ENCODE data around the gene PRMT5.

Gene PRMT5

DNA sequence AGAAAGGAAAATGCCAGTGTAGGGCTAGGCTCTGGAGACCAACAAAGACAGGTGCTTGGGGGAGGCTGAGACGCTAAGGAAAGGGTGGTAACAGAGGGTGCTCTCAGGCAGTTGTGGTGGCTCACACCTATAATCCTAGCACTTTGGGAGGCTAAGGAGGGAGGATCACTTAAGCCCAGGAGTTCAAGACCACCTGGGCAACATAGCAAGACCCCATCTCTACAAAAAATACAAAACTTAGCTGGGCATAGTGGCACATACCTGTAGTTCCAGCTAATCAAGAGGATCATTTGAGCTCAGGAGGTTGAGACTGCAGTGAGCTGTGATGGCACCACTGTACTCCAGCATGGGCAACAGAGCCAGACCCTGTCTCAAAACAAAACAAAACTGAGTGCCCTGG, 33.8 kb downstream of the PRMT5 start:
- no peak overlapping the region for H3K27ac ChIP-seq (ENCODE audit: low read length)
- no peaks in the 10 kb centered on the region for H3K27me3 ChIP-seq (ENCODE audit: low read depth, low read length)
- H3K4me1 ChIP-seq (ENCODE audit: control insufficient read depth in 1 of 2, insufficient read depth in 2 of 2, low read length in 2 of 2) = peaks cover 0 to 5% of the 10 kb centered on the region in 2 donors
- no peaks in the 10 kb centered on the region for H3K9me3 ChIP-seq (ENCODE audit: control insufficient read depth in 1 of 2, low read length in 2 of 2)
- H3K4me3 ChIP-seq (ENCODE audit: low read depth in 1 of 2, low read length in 2 of 2) = no peak overlapping the region
- peaks cover 0 to 4% of the 10 kb centered on the region in 2 donors for H3K36me3 ChIP-seq (ENCODE audit: control insufficient read depth in 1 of 2, insufficient read depth in 2 of 2, low read length in 2 of 2)

DNA sequence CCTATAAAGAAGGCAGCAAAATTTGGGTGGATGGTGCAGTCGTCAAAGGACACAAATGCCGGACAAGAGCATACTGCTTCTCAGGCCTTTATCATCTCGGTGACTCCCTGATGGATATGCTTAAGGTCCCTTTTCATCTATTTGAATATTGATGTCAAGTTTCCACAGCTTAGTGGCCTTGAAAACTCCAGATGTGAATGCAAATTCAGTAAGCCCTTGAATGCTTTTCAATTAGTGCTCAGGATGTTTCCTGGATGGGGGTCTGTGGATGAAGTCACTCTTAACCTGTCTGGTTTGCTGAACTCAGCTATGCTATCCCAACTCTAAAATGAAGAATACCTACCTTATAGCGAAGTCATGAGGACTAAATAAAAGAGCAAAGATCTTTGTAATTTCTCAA, 35.5 kb downstream of the PRMT5 start:
- H3K9me3 ChIP-seq (ENCODE audit: control insufficient read depth in 1 of 2, low read length in 2 of 2) = no peaks in the 10 kb centered on the region
- H3K27ac ChIP-seq (ENCODE audit: low read length) = no peak overlapping the region
- H3K36me3 ChIP-seq (ENCODE audit: control insufficient read depth in 1 of 2, insufficient read depth in 2 of 2, low read length in 2 of 2) = peaks cover 0 to 4% of the 10 kb centered on the region in 2 donors
- no peak overlapping the region for H3K4me3 ChIP-seq (ENCODE audit: low read depth in 1 of 2, low read length in 2 of 2)
- H3K27me3 ChIP-seq (ENCODE audit: low read depth, low read length) = no peaks in the 10 kb centered on the region
- H3K4me1 ChIP-seq (ENCODE audit: control insufficient read depth in 1 of 2, insufficient read depth in 2 of 2, low read length in 2 of 2) = peaks cover 0 to 2% of the 10 kb centered on the region in 2 donors

DNA sequence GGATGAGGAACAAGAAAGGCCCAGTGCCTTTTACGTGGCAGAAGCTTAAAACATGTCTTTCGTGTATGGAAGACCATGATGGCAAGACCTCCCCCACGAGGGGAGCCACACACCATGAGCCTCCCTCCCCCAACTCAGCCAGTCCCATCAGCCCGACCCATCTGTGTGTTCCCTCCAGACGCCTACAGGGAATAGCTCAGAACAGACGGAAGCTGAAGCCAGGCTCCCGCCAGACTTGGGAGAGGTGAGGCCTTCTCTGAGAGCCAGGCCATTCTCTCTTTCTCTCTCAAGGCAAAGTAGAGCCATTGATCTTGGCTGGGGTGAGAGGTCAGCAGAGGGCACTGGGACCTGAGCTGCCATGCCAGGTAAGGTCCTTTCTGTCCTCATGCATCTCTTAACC, 36.7 kb downstream of the PRMT5 start:
- H3K4me1 ChIP-seq (ENCODE audit: control insufficient read depth in 1 of 2, insufficient read depth in 2 of 2, low read length in 2 of 2) = peaks cover 0 to 4% of the 10 kb centered on the region in 2 donors
- no peaks in the 10 kb centered on the region for H3K27me3 ChIP-seq (ENCODE audit: low read depth, low read length)
- no peak overlapping the region for H3K27ac ChIP-seq (ENCODE audit: low read length)
- H3K36me3 ChIP-seq (ENCODE audit: control insufficient read depth in 1 of 2, insufficient read depth in 2 of 2, low read length in 2 of 2) = peaks cover 0 to 4% of the 10 kb centered on the region in 2 donors
- no peaks in the 10 kb centered on the region for H3K9me3 ChIP-seq (ENCODE audit: control insufficient read depth in 1 of 2, low read length in 2 of 2)
- H3K4me3 ChIP-seq (ENCODE audit: low read depth in 1 of 2, low read length in 2 of 2) = no peak overlapping the region

DNA sequence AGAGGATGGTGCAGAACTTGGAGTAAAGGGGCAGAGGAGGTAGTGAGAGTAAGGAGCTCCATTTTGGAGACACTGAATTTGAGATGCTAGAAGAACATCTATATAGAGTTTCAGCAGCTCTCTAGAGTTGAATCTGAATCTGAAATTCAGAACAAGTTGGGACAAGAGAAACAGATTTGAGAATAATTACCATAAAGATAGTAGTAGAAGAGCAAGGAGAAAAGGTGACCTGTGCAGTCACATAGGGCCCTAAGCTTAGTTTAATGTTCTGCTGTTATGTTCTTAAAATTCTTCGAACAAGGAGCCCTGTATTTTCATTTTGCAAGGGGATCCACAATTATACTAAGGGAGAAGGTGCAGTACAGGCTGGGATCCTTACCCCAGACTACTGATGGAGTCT, 38.8 kb downstream of the PRMT5 start:
- Histone ChIP-seq H3K36me3 (ENCODE audit: control insufficient read depth in 1 of 2, insufficient read depth in 2 of 2, low read length in 2 of 2) (peaks cover 0 to 4% of the 10 kb centered on the region in 2 donors), H3K27ac (ENCODE audit: low read length) (no peak overlapping the region), H3K4me3 (ENCODE audit: low read depth in 1 of 2, low read length in 2 of 2) (no peak overlapping the region), H3K4me1 (ENCODE audit: control insufficient read depth in 1 of 2, insufficient read depth in 2 of 2, low read length in 2 of 2) (peaks cover 0 to 12% of the 10 kb centered on the region in 2 donors), H3K27me3 (ENCODE audit: low read depth, low read length) (no peaks in the 10 kb centered on the region), H3K9me3 (ENCODE audit: control insufficient read depth in 1 of 2, low read length in 2 of 2) (no peaks in the 10 kb centered on the region)

DNA sequence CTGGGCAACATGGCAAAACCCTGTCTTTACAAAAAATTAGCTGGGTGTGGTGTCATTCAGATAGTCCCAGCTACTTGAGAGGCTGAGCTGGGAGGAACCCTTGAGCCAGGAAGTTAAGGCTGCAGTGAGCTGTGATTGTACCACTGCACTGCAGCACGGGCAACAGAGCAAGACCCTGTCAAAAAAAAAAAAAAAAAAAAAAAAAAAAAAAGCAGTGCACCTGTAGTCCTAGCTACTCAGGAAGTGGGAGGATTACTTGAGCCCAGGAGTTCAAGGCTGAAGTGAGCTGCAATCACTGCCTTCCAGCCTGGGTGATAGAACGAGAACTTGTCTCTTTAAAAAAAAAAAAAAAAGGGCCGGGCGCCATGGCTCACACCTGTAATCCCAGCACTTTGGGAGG, 40.5 kb downstream of the PRMT5 start:
- Histone ChIP-seq H3K27ac (ENCODE audit: low read length) (no peak overlapping the region), H3K4me1 (ENCODE audit: control insufficient read depth in 1 of 2, insufficient read depth in 2 of 2, low read length in 2 of 2) (peaks cover 0 to 12% of the 10 kb centered on the region in 2 donors), H3K36me3 (ENCODE audit: control insufficient read depth in 1 of 2, insufficient read depth in 2 of 2, low read length in 2 of 2) (peaks cover 0 to 2% of the 10 kb centered on the region in 2 donors), H3K4me3 (ENCODE audit: low read depth in 1 of 2, low read length in 2 of 2) (no peak overlapping the region), H3K9me3 (ENCODE audit: control insufficient read depth in 1 of 2, low read length in 2 of 2) (no peaks in the 10 kb centered on the region), H3K27me3 (ENCODE audit: low read depth, low read length) (no peaks in the 10 kb centered on the region)

DNA sequence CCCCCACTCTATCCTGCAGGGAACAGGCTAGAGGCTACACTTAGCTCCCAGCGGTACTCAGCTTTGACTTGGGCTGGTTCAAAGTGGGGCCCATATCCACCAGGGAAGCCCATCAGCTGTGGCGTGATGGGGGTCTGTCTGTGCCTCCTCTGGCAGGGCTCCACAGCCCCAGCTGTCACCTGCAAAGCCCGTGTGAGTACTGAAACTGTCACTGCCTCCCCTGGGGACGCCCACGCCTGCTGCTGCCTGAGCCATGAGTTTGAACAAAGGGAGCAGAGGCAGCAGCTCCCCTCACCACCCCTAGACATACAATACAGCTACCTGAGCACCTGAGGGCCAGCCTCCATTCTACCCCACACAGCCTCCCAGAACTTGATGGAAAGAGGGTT, 41.2 kb downstream of the PRMT5 start:
- Histone ChIP-seq H3K27me3 (ENCODE audit: low read depth, low read length) (no peaks in the 10 kb centered on the region), H3K27ac (ENCODE audit: low read length) (peak overlapping the region; percentile 27), H3K36me3 (ENCODE audit: control insufficient read depth in 1 of 2, insufficient read depth in 2 of 2, low read length in 2 of 2) (no peaks in the 10 kb centered on the region), H3K9me3 (ENCODE audit: control insufficient read depth in 1 of 2, low read length in 2 of 2) (no peaks in the 10 kb centered on the region), H3K4me3 (ENCODE audit: low read depth in 1 of 2, low read length in 2 of 2) (peak overlapping the region; percentile 64 to 70), H3K4me1 (ENCODE audit: control insufficient read depth in 1 of 2, insufficient read depth in 2 of 2, low read length in 2 of 2) (peaks cover 0 to 12% of the 10 kb centered on the region in 2 donors)

DNA sequence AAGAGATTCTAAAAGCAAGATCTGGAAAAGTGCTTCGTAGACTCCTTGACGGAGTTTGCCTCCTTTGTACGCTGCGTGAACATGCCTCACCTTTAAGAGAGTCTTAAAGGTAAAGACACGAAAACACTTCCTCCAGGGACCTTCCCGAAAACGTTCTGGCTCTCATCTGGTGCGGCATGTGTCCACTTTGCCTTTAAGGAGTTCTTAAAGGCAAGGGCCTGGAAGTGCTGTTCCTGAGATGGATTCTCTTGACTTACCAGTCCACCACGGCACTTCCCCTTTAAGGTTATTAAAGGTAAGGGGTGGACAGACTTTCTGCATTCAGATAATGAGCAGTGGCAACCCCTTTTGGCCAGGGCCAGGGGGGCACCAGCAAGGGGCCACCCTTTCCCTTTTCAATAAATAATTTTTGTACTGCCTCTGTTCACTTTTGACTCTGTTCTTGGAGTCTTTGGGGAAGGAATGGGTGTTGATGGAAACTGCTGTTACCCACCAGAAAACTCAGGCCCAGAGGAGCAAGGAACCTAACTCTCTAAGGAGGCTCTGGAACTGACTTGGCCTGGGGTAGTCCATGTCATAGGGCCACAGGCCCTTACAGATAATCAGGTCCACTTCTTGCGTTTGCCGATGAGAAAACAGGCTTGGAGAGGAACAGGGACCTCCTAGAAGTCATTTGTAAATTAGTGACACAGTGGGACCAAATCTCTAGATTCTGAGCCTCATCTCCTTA, 41.8 kb downstream of the PRMT5 start:
- no peaks in the 10 kb centered on the region for H3K9me3 ChIP-seq (ENCODE audit: control insufficient read depth in 1 of 2, low read length in 2 of 2)
- peak overlapping the region; percentile 27 for H3K27ac ChIP-seq (ENCODE audit: low read length)
- no peaks in the 10 kb centered on the region for H3K27me3 ChIP-seq (ENCODE audit: low read depth, low read length)
- no peaks in the 10 kb centered on the region for H3K36me3 ChIP-seq (ENCODE audit: control insufficient read depth in 1 of 2, insufficient read depth in 2 of 2, low read length in 2 of 2)
- peak overlapping the region; percentile 64 to 70 for H3K4me3 ChIP-seq (ENCODE audit: low read depth in 1 of 2, low read length in 2 of 2)
- peaks cover 0 to 17% of the 10 kb centered on the region in 2 donors for H3K4me1 ChIP-seq (ENCODE audit: control insufficient read depth in 1 of 2, insufficient read depth in 2 of 2, low read length in 2 of 2)

DNA sequence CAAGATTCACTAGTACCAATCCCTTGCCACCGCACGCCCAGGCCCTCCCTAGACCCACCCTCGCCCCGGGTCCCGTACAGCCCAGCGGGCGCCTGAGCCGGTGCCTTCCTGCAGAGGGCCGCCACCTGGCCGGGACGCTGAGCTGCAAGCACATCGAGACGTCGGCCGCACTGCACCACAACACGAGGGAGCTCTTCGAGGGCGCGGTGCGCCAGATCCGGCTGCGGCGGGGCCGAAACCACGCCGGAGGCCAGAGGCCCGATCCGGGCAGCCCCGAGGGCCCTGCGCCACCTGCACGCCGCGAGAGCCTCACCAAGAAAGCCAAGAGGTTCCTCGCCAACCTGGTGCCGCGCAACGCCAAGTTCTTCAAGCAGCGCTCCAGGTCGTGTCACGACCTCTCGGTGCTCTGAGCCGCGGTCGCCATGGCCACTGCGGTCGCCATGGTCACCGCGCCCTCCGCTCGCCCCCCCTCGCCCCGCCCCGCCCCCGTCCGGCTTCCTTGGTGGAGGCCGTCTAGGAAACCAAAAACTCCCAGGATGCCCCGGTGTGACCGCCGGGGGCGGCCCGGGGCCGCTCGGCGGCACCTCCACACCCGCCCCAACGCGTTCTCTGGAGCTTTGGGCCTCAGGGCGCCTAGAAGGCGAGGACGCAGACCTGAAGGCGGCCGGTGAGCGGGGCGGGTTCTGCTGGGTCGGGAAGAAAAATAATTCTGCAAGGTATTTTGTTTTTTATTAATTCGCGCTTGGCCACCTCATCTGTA, 42.5 kb downstream of the PRMT5 start:
- H3K27me3 ChIP-seq (ENCODE audit: low read depth, low read length) = no peaks in the 10 kb centered on the region
- no peaks in the 10 kb centered on the region for H3K36me3 ChIP-seq (ENCODE audit: control insufficient read depth in 1 of 2, insufficient read depth in 2 of 2, low read length in 2 of 2)
- H3K4me1 ChIP-seq (ENCODE audit: control insufficient read depth in 1 of 2, insufficient read depth in 2 of 2, low read length in 2 of 2) = peaks cover 0 to 19% of the 10 kb centered on the region in 2 donors
- peak overlapping the region; percentile 27 for H3K27ac ChIP-seq (ENCODE audit: low read length)
- H3K9me3 ChIP-seq (ENCODE audit: control insufficient read depth in 1 of 2, low read length in 2 of 2) = no peaks in the 10 kb centered on the region
- peak overlapping the region; percentile 64 to 70 for H3K4me3 ChIP-seq (ENCODE audit: low read depth in 1 of 2, low read length in 2 of 2)

DNA sequence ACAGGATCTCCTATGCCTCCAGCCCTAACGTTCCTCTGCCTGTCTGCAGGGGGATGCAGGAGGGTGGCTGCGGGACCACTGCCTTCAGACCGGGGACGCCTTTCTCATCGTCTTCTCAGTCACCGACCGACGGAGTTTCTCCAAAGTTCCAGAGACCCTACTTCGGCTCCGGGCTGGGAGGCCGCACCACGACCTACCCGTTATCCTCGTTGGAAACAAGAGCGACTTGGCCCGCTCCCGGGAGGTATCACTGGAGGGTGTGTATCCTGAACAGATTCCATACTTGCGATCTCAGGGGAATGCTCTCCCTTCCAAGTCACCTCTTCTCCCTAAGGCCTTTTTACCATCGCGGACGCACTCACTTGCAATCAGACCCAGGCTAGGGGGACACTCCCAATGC, 43.2 kb downstream of the PRMT5 start:
- H3K9me3 ChIP-seq (ENCODE audit: control insufficient read depth in 1 of 2, low read length in 2 of 2) = no peaks in the 10 kb centered on the region
- no peaks in the 10 kb centered on the region for H3K27me3 ChIP-seq (ENCODE audit: low read depth, low read length)
- no peak overlapping the region for H3K27ac ChIP-seq (ENCODE audit: low read length)
- no peaks in the 10 kb centered on the region for H3K36me3 ChIP-seq (ENCODE audit: control insufficient read depth in 1 of 2, insufficient read depth in 2 of 2, low read length in 2 of 2)
- H3K4me3 ChIP-seq (ENCODE audit: low read depth in 1 of 2, low read length in 2 of 2) = no peak overlapping the region
- peaks cover 0 to 19% of the 10 kb centered on the region in 2 donors for H3K4me1 ChIP-seq (ENCODE audit: control insufficient read depth in 1 of 2, insufficient read depth in 2 of 2, low read length in 2 of 2)

DNA sequence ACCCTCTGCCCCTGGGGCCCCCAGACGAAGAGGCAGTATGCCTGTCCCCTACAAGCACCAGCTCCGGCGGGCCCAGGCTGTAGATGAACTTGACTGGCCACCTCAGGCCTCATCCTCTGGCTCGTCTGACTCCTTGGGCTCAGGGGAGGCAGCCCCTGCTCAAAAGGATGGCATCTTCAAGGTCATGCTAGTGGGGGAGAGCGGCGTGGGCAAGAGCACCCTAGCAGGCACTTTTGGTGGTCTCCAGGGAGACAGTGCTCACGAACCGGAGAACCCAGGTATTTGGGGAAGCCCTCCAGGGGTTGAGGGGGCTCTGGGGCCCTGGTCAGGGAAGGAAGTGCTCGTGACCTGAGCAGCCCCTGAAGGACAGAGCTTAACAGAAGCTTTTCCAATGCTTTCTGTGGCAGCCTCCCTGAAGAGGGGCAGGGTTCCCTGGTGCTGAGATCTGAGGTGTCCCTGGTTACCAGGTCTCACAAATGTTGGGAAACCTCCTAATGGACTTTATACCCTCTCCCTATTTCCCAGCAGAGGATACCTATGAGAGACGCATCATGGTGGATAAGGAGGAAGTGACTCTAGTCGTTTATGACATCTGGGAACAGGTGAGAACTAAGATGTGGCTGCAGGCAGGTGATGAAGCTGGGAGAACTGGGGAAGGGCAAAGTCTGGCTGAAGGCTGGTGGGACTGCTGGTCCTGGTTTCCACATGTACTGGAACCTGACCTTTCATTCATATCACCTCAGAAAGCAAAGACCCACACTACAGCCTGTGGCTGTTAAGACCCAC, 44.2 kb downstream of the PRMT5 start:
- peaks cover 0 to under 1% of the 10 kb centered on the region in 2 donors for H3K36me3 ChIP-seq (ENCODE audit: control insufficient read depth in 1 of 2, insufficient read depth in 2 of 2, low read length in 2 of 2)
- no peaks in the 10 kb centered on the region for H3K9me3 ChIP-seq (ENCODE audit: control insufficient read depth in 1 of 2, low read length in 2 of 2)
- no peak overlapping the region for H3K27ac ChIP-seq (ENCODE audit: low read length)
- no peaks in the 10 kb centered on the region for H3K27me3 ChIP-seq (ENCODE audit: low read depth, low read length)
- peaks cover 0 to 19% of the 10 kb centered on the region in 2 donors for H3K4me1 ChIP-seq (ENCODE audit: control insufficient read depth in 1 of 2, insufficient read depth in 2 of 2, low read length in 2 of 2)
- no peak overlapping the region for H3K4me3 ChIP-seq (ENCODE audit: low read depth in 1 of 2, low read length in 2 of 2)

DNA sequence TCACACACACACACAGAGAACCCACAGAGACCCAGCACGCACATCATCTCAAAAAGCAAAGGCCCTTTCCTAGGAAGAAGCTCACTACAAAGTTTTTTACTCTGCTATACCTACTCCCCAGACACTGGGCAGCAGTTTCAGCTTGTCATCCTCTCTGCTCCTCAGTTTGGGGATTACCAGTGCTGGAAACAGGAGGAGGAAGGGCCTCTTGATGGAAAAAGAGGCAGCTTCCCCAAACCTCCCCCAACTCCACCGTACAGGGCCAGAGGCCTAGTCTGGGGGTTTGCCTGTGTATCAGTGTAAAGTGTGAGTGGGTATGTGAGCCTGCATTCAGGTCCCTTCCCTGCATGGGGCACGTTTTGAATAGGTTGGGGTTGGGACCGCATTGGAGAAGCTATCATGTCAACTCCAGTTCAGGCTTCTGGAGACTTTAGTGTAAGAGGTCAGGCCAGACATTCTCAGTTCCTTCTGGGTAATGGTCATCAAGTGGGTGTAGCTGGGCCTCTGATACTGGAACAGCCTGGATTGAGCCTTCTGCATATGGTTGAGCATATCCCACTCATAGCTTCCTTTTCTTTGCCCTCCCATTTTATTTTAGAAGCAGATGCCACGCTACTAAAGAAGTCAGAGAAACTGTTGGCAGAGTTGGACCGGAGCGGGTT, 45.0 kb downstream of the PRMT5 start:
- Histone ChIP-seq H3K27me3 (ENCODE audit: low read depth, low read length) (no peaks in the 10 kb centered on the region), H3K9me3 (ENCODE audit: control insufficient read depth in 1 of 2, low read length in 2 of 2) (no peaks in the 10 kb centered on the region), H3K4me3 (ENCODE audit: low read depth in 1 of 2, low read length in 2 of 2) (no peak overlapping the region), H3K27ac (ENCODE audit: low read length) (no peak overlapping the region), H3K4me1 (ENCODE audit: control insufficient read depth in 1 of 2, insufficient read depth in 2 of 2, low read length in 2 of 2) (peaks cover 0 to 19% of the 10 kb centered on the region in 2 donors), H3K36me3 (ENCODE audit: control insufficient read depth in 1 of 2, insufficient read depth in 2 of 2, low read length in 2 of 2) (peaks cover 5 to 7% of the 10 kb centered on the region in 2 donors)

All from muscle layer of duodenum (tissue), 2 donors.